ENCODE results near the gene PMAIP1. TPM values are rescaled to one million over a fixed set of nuclear protein-coding genes. Genes with fewer than 3 reads are reported as not detected.

Gene PMAIP1
- total RNA-seq, 1 donor from 2014 or later = 57.2 TPM

GRCh38 chr18:59908799-59909198 is 9.0 kb downstream of the PMAIP1 start:
- peaks cover 6% of the 10 kb centered on the region for H3K9me3 Mint-ChIP-seq
- H3K36me3 Mint-ChIP-seq (ENCODE audit: low read depth) = peaks cover 15% of the 10 kb centered on the region
- peaks cover 64% of the 10 kb centered on the region for H3K4me1 Mint-ChIP-seq (ENCODE audit: low read depth)
- intact Hi-C loops (cut with micrococcal nuclease) = no loop called here
- no peak for DNase-seq (ENCODE audit: low spot score)
- H3K27me3 Mint-ChIP-seq (ENCODE audit: insufficient read depth) = no peaks in the 10 kb centered on the region
- H3K4me3 Mint-ChIP-seq = peak overlapping the region; percentile 15
- H3K27ac Mint-ChIP-seq = no peak overlapping the region

- Mint-ChIP-seq H3K9me3 (peaks cover 6% of the 10 kb centered on the region), H3K27me3 (ENCODE audit: insufficient read depth) (no peaks in the 10 kb centered on the region), H3K27ac (peak overlapping the region; percentile 31), H3K4me3 (no peak overlapping the region), H3K4me1 (ENCODE audit: low read depth) (peaks cover 58% of the 10 kb centered on the region), H3K36me3 (ENCODE audit: low read depth) (peaks cover 10% of the 10 kb centered on the region)
- intact Hi-C loops (cut with micrococcal nuclease) = no loop called here
- DNase-seq (ENCODE audit: low spot score) = no peak
These were observed 9.7 kb downstream of the PMAIP1 start for GRCh38 chr18:59909289-59910036.

- DNase-seq (ENCODE audit: low spot score) = no peak
- H3K4me3 Mint-ChIP-seq = no peak overlapping the region
- H3K27ac Mint-ChIP-seq = no peak overlapping the region
- H3K9me3 Mint-ChIP-seq = peaks cover 3% of the 10 kb centered on the region
- H3K36me3 Mint-ChIP-seq (ENCODE audit: low read depth) = peaks cover 4% of the 10 kb centered on the region
- intact Hi-C loops (cut with micrococcal nuclease) = no loop called here
- H3K4me1 Mint-ChIP-seq (ENCODE audit: low read depth) = peaks cover 43% of the 10 kb centered on the region
- H3K27me3 Mint-ChIP-seq (ENCODE audit: insufficient read depth) = no peaks in the 10 kb centered on the region
These were observed 11.2 kb downstream of the PMAIP1 start for GRCh38 chr18:59910967-59911366.

GRCh38 chr18:59911600-59911999 is 11.8 kb downstream of the PMAIP1 start:
- intact Hi-C loops (cut with micrococcal nuclease) = no loop called here
- no peaks in the 10 kb centered on the region for H3K27me3 Mint-ChIP-seq (ENCODE audit: insufficient read depth)
- no peak overlapping the region for H3K4me3 Mint-ChIP-seq
- H3K36me3 Mint-ChIP-seq (ENCODE audit: low read depth) = peaks cover 2% of the 10 kb centered on the region
- no peak for DNase-seq (ENCODE audit: low spot score)
- no peak overlapping the region for H3K27ac Mint-ChIP-seq
- H3K9me3 Mint-ChIP-seq = peaks cover 3% of the 10 kb centered on the region
- H3K4me1 Mint-ChIP-seq (ENCODE audit: low read depth) = peaks cover 37% of the 10 kb centered on the region

GRCh38 chr18:59912007-59912550 is 12.3 kb downstream of the PMAIP1 start:
- peaks cover 33% of the 10 kb centered on the region for H3K4me1 Mint-ChIP-seq (ENCODE audit: low read depth)
- no peak overlapping the region for H3K4me3 Mint-ChIP-seq
- peaks cover 2% of the 10 kb centered on the region for H3K36me3 Mint-ChIP-seq (ENCODE audit: low read depth)
- intact Hi-C loops (cut with micrococcal nuclease) = no loop called here
- H3K27me3 Mint-ChIP-seq (ENCODE audit: insufficient read depth) = no peaks in the 10 kb centered on the region
- H3K27ac Mint-ChIP-seq = no peak overlapping the region
- peaks cover 3% of the 10 kb centered on the region for H3K9me3 Mint-ChIP-seq
- no peak for DNase-seq (ENCODE audit: low spot score)

GRCh38 chr18:59915606-59916005 is 15.8 kb downstream of the PMAIP1 start:
- H3K36me3 Mint-ChIP-seq (ENCODE audit: low read depth) = peaks cover 5% of the 10 kb centered on the region
- H3K4me1 Mint-ChIP-seq (ENCODE audit: low read depth) = peaks cover 26% of the 10 kb centered on the region
- no peak overlapping the region for H3K4me3 Mint-ChIP-seq
- H3K27ac Mint-ChIP-seq = no peak overlapping the region
- H3K9me3 Mint-ChIP-seq = peaks cover 3% of the 10 kb centered on the region
- no peak for DNase-seq (ENCODE audit: low spot score)
- intact Hi-C loops (cut with micrococcal nuclease) = no loop called here
- H3K27me3 Mint-ChIP-seq (ENCODE audit: insufficient read depth) = no peaks in the 10 kb centered on the region

- Mint-ChIP-seq H3K27me3 (ENCODE audit: insufficient read depth) (no peaks in the 10 kb centered on the region), H3K36me3 (ENCODE audit: low read depth) (peaks cover 6% of the 10 kb centered on the region), H3K4me1 (ENCODE audit: low read depth) (peaks cover 26% of the 10 kb centered on the region), H3K9me3 (peaks cover under 1% of the 10 kb centered on the region), H3K27ac (no peak overlapping the region), H3K4me3 (no peak overlapping the region)
- intact Hi-C loops (cut with micrococcal nuclease) = no loop called here
- no peak for DNase-seq (ENCODE audit: low spot score)
These were observed 16.9 kb downstream of the PMAIP1 start for GRCh38 chr18:59916746-59917145.

- Mint-ChIP-seq H3K27me3 (ENCODE audit: insufficient read depth) (no peaks in the 10 kb centered on the region), H3K4me3 (peak overlapping the region; percentile 10), H3K36me3 (ENCODE audit: low read depth) (peaks cover 6% of the 10 kb centered on the region), H3K4me1 (ENCODE audit: low read depth) (peaks cover 26% of the 10 kb centered on the region), H3K27ac (no peak overlapping the region), H3K9me3 (no peaks in the 10 kb centered on the region)
- intact Hi-C loops (cut with micrococcal nuclease) = no loop called here
- no peak for DNase-seq (ENCODE audit: low spot score)
These were observed 17.6 kb downstream of the PMAIP1 start for GRCh38 chr18:59917422-59917821.

- Mint-ChIP-seq H3K27me3 (ENCODE audit: insufficient read depth) (no peaks in the 10 kb centered on the region), H3K36me3 (ENCODE audit: low read depth) (peaks cover 6% of the 10 kb centered on the region), H3K4me1 (ENCODE audit: low read depth) (peaks cover 31% of the 10 kb centered on the region), H3K4me3 (no peak overlapping the region), H3K27ac (peak overlapping the region; percentile 42), H3K9me3 (no peaks in the 10 kb centered on the region)
- no peak for DNase-seq (ENCODE audit: low spot score)
- intact Hi-C loops (cut with micrococcal nuclease) = no loop called here
These were observed 18.5 kb downstream of the PMAIP1 start for GRCh38 chr18:59918320-59918755.

- peaks cover 37% of the 10 kb centered on the region for H3K4me1 Mint-ChIP-seq (ENCODE audit: low read depth)
- no peak overlapping the region for H3K27ac Mint-ChIP-seq
- no peak for DNase-seq (ENCODE audit: low spot score)
- H3K27me3 Mint-ChIP-seq (ENCODE audit: insufficient read depth) = no peaks in the 10 kb centered on the region
- H3K36me3 Mint-ChIP-seq (ENCODE audit: low read depth) = peaks cover 6% of the 10 kb centered on the region
- no peaks in the 10 kb centered on the region for H3K9me3 Mint-ChIP-seq
- no peak overlapping the region for H3K4me3 Mint-ChIP-seq
- intact Hi-C loops (cut with micrococcal nuclease) = no loop called here
These were observed 19.2 kb downstream of the PMAIP1 start for GRCh38 chr18:59918997-59919396.

- Mint-ChIP-seq H3K27me3 (ENCODE audit: insufficient read depth) (no peaks in the 10 kb centered on the region), H3K27ac (peak overlapping the region; percentile 56), H3K36me3 (ENCODE audit: low read depth) (peaks cover 6% of the 10 kb centered on the region), H3K4me3 (peak overlapping the region; percentile 15), H3K9me3 (no peaks in the 10 kb centered on the region), H3K4me1 (ENCODE audit: low read depth) (peaks cover 54% of the 10 kb centered on the region)
- intact Hi-C loops (cut with micrococcal nuclease) = loop anchor here (1.0 kb wide), 2 partner anchors 14 to 36 kb away; no protein-coding TSS in a partner anchor
- peak; percentile 46 for DNase-seq (ENCODE audit: low spot score)
These were observed 21.6 kb downstream of the PMAIP1 start for GRCh38 chr18:59921384-59921891.

GRCh38 chr18:59923539-59924196 is 23.9 kb downstream of the PMAIP1 start:
- intact Hi-C loops (cut with micrococcal nuclease) = no loop called here
- peaks cover 59% of the 10 kb centered on the region for H3K4me1 Mint-ChIP-seq (ENCODE audit: low read depth)

GRCh38 chr18:59926131-59926530 is 26.3 kb downstream of the PMAIP1 start:
- Mint-ChIP-seq H3K27ac (peak overlapping the region; percentile 88), H3K4me1 (ENCODE audit: low read depth) (peaks cover 57% of the 10 kb centered on the region), H3K9me3 (no peaks in the 10 kb centered on the region), H3K36me3 (ENCODE audit: low read depth) (peaks cover 2% of the 10 kb centered on the region), H3K4me3 (no peak overlapping the region), H3K27me3 (ENCODE audit: insufficient read depth) (no peaks in the 10 kb centered on the region)
- intact Hi-C loops (cut with micrococcal nuclease) = no loop called here
- DNase-seq (ENCODE audit: low spot score) = no peak

More at GRCh38 chr18:59923539-59924196, 23.9 kb downstream of the PMAIP1 start:
- Mint-ChIP-seq H3K27me3 (ENCODE audit: insufficient read depth) (no peaks in the 10 kb centered on the region), H3K27ac (peak overlapping the region; percentile 31), H3K36me3 (ENCODE audit: low read depth) (peaks cover 2% of the 10 kb centered on the region), H3K9me3 (no peaks in the 10 kb centered on the region), H3K4me3 (no peak overlapping the region)
- DNase-seq (ENCODE audit: low spot score) = no peak

Measured in activated T-helper 1 cell treated with anti-CD3 and anti-CD28 coated beads, Interleukin-12 subunit alpha, Interleukin-12 subunit beta, Interleukin-2, Interleukin-4 antibody, amounts not matched to agents 30 ng/mL and 10 ng/mL and 1 ng/mL, durations not matched to agents 14 hours and 24 hours and 36 hours (primary cell).